Measurements from ENCODE around the gene PPARA.

DNA sequence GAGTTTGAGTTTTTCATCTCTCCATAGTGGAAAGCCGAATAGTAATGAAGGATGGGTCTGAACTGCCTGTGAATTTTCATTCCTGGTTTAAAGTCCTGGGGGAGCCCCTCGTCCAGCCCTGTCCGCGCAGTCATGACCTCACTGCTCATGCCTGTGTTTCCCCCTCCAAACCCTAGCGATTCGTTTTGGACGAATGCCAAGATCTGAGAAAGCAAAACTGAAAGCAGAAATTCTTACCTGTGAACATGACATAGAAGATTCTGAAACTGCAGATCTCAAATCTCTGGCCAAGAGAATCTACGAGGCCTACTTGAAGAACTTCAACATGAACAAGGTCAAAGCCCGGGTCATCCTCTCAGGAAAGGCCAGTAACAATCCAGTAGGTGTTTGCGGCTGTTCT lies 69.3 kb downstream of the PPARA start:
- TF ChIP-seq, protein P1, sequence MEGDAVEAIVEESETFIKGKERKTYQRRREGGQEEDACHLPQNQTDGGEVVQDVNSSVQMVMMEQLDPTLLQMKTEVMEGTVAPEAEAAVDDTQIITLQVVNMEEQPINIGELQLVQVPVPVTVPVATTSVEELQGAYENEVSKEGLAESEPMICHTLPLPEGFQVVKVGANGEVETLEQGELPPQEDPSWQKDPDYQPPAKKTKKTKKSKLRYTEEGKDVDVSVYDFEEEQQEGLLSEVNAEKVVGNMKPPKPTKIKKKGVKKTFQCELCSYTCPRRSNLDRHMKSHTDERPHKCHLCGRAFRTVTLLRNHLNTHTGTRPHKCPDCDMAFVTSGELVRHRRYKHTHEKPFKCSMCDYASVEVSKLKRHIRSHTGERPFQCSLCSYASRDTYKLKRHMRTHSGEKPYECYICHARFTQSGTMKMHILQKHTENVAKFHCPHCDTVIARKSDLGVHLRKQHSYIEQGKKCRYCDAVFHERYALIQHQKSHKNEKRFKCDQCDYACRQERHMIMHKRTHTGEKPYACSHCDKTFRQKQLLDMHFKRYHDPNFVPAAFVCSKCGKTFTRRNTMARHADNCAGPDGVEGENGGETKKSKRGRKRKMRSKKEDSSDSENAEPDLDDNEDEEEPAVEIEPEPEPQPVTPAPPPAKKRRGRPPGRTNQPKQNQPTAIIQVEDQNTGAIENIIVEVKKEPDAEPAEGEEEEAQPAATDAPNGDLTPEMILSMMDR (IDR thresholded peaks at IDR 0.05) = no peak
- TF ChIP-seq POLR2A (IDR thresholded peaks at IDR 0.05) = no peak
